Type B pancreatic cell (in vitro differentiated cells): ENCODE data around the gene TMEM97. TPM values are rescaled to one million over a fixed set of nuclear protein-coding genes. Genes with fewer than 3 reads are reported as not detected.

ENCODE experiments used
- DNase-seq: peaks from one replicate; pipeline ENCODE4 v3.0.0; 2021; ENCODE audit warnings: mixed read lengths; ENCODE audit not compliant: unreplicated experiment; ENCODE audit errors: extremely low spot score
- H3K27ac Mint-ChIP-seq: 2 replicates; pipeline ENCODE4 v1.8.0; 2021; ENCODE audit warnings: mild to moderate bottlenecking, mixed read lengths
- H3K27me3 Mint-ChIP-seq: 2 replicates; pipeline ENCODE4 v1.8.0; 2021; ENCODE audit warnings: mixed read lengths
- H3K36me3 Mint-ChIP-seq: 2 replicates; pipeline ENCODE4 v1.8.0; 2021; ENCODE audit warnings: mixed read lengths
- H3K4me1 Mint-ChIP-seq: one replicate; pipeline ENCODE4 v1.8.0; 2021; ENCODE audit warnings: mixed read lengths; ENCODE audit not compliant: unreplicated experiment
- H3K4me3 Mint-ChIP-seq: 2 replicates; pipeline ENCODE4 v1.8.0; 2021; ENCODE audit warnings: mild to moderate bottlenecking, mixed read lengths
- H3K9me3 Mint-ChIP-seq: 2 replicates; pipeline ENCODE4 v1.8.0; 2021; ENCODE audit warnings: mixed read lengths
- total RNA-seq: library from RNA; stranded (reverse); gene quantifications from 2 replicates; pipeline ENCODE4 v1.2.1, GENCODE V29; 2021; ENCODE audit warnings: low replicate concordance
- TF ChIP-seq, protein P1 (sequence below): fragments of 200-600 bp; sonication (generic); conservative IDR thresholded peaks from 2 replicates; pipeline ENCODE4 v1.5.0; 2021; ENCODE audit warnings: antibody characterized with exemption, mild to moderate bottlenecking

TMEM97 gene
- total RNA-seq, 1 donor from 2014 or later = 99.9 TPM

DNA sequence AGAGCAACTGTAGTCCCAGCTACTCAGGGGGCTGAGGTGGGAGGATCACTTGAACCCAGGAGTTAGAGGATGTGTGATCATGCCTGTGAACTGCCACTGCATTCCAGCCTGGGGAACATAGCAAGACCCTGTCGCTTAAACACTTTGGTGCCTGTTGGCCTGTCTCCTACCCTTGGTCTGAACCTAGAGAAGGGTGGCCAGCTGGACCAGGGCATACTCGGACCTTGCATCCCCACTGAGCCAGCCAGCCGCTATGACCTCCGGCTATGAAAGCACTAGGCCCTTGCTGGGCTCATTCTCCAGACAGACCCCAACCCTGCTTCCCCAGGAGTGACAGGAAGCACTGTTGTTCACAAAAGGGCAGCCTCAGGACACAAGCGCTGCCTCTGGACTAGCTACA lies 11.7 kb downstream of the TMEM97 start:
- Mint-ChIP-seq H3K27ac (no peak overlapping the region), H3K27me3 (no peaks in the 10 kb centered on the region), H3K4me1 (peaks cover 23% of the 10 kb centered on the region), H3K36me3 (peaks cover 14% of the 10 kb centered on the region), H3K9me3 (no peaks in the 10 kb centered on the region), H3K4me3 (no peak overlapping the region)
- DNase-seq = no peak
- TF ChIP-seq, protein P1, sequence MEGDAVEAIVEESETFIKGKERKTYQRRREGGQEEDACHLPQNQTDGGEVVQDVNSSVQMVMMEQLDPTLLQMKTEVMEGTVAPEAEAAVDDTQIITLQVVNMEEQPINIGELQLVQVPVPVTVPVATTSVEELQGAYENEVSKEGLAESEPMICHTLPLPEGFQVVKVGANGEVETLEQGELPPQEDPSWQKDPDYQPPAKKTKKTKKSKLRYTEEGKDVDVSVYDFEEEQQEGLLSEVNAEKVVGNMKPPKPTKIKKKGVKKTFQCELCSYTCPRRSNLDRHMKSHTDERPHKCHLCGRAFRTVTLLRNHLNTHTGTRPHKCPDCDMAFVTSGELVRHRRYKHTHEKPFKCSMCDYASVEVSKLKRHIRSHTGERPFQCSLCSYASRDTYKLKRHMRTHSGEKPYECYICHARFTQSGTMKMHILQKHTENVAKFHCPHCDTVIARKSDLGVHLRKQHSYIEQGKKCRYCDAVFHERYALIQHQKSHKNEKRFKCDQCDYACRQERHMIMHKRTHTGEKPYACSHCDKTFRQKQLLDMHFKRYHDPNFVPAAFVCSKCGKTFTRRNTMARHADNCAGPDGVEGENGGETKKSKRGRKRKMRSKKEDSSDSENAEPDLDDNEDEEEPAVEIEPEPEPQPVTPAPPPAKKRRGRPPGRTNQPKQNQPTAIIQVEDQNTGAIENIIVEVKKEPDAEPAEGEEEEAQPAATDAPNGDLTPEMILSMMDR = no peak

DNA sequence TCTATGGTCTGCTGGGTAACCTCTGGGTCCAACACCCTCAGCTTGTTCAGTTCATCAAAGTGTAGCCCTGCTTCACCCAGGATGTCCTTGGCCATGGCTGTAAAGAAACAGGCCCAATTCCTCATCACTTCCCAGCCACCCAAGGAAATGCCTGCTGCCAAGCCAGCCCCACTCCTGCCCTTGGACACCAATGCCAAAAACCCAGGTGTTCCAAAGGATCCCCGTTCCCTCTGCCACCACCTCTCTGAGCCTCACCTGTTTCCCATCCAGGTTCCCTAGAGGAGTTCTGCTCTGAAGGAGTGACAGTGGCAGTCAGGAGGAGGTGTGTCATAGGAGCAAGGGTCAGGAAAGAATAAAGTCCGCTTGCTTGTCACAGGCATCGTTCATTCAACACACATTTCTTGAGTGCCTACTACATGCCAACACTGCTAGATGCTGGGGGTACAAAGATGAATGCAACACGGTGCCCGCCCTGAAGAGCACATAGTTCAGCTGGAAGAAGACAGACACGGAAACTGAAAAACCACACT lies 13.0 kb downstream of the TMEM97 start:
- H3K27me3 Mint-ChIP-seq = no peaks in the 10 kb centered on the region
- peaks cover 18% of the 10 kb centered on the region for H3K4me1 Mint-ChIP-seq
- peaks cover 6% of the 10 kb centered on the region for H3K36me3 Mint-ChIP-seq
- peak overlapping the region; percentile 10 for H3K4me3 Mint-ChIP-seq
- DNase-seq = no peak
- TF ChIP-seq, protein P1 = no peak
- peak overlapping the region; percentile 14 for H3K27ac Mint-ChIP-seq
- H3K9me3 Mint-ChIP-seq = no peaks in the 10 kb centered on the region

DNA sequence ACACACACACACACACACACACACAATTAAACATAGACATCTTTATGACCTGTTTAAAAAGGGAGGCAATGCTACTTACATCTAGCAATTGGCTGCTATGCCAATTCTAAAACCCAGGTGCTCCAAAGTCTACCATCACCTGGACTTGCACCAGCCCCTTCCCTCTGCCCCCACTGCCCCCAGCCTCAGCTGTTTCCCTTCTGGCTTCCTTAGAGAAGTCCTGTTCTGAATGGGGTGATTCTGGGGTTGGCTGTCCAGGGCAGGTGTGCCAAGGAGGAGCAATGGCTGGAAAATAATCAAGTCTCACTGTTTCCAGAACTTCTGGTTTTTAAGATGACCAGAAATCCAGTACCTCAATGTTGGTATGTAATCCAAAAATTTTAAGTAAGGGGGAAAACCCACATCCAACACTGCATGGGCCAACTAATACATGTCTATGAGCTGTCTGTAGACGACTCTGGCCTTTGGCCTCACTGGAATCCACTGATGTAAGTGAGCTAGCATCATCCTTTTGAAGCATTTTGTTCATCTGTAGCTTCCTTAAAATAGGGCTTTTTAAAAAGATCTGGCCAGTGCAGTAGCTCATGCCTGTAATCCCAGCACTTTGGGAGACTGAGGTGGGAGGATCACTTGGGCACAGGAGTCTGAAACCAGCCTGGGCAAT lies 14.2 kb downstream of the TMEM97 start:
- H3K27me3 Mint-ChIP-seq = no peaks in the 10 kb centered on the region
- no peaks in the 10 kb centered on the region for H3K9me3 Mint-ChIP-seq
- peak overlapping the region; percentile 97 for H3K4me3 Mint-ChIP-seq
- H3K27ac Mint-ChIP-seq = peak overlapping the region; percentile 97
- H3K4me1 Mint-ChIP-seq = peaks cover 20% of the 10 kb centered on the region
- TF ChIP-seq, protein P1 = no peak
- H3K36me3 Mint-ChIP-seq = no peaks in the 10 kb centered on the region
- DNase-seq = no peak

DNA sequence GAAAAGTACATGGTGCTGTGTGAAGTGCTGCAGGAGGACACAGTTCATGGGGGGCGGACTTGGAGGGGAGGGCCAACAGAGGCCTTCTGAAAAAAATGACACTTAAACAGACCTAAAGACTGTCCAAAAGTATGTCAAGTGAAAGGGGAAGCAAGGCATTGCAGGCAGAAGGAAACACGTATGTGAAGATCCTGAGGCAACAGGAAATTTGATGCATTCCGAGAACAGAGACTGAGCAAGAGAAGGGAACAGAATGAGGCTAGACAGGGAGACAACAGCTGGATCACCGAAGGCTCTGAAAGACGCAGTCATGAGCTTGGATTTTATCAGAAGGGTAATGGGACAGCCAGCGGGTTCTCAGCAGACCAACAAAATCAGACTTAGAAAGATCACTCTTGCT lies 15.2 kb downstream of the TMEM97 start:
- H3K9me3 Mint-ChIP-seq = no peaks in the 10 kb centered on the region

DNA sequence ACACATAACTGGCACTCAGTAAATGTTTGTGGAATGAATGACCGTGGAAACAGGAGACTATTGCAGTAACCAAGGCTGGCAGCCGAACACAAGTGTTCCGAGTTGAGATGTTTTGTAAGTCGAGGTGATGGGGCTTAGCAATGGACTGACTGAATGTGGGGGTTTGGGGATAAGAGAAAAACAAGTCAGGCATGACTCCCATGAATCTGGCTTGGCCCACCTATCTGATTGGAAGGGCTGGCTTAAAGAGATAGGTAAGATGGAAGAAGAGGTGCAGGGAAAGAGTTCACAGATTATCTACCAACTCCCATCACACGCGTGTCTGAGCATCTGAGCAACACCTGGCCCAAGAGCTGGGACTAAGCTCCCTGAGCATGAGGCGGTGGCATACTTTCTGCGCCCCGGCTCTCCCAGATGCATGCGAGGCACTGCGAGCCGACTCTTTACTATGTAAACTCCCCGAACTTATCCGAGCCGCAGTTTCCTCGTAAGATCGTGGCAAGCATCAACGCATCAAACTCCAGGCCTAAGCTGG lies 15.7 kb downstream of the TMEM97 start:
- DNase-seq = no peak
- TF ChIP-seq, protein P1 = no peak
- Mint-ChIP-seq H3K4me1 (peaks cover 20% of the 10 kb centered on the region), H3K4me3 (peak overlapping the region; percentile 97), H3K27me3 (no peaks in the 10 kb centered on the region), H3K27ac (peak overlapping the region; percentile 97), H3K9me3 (no peaks in the 10 kb centered on the region), H3K36me3 (no peaks in the 10 kb centered on the region)

More for the DNA sequence above, 15.2 kb downstream of the TMEM97 start:
- TF ChIP-seq, protein P1 = no peak
- DNase-seq = no peak
- H3K27me3 Mint-ChIP-seq = no peaks in the 10 kb centered on the region
- peak overlapping the region; percentile 97 for H3K4me3 Mint-ChIP-seq
- H3K36me3 Mint-ChIP-seq = no peaks in the 10 kb centered on the region
- peak overlapping the region; percentile 97 for H3K27ac Mint-ChIP-seq
- H3K4me1 Mint-ChIP-seq = peaks cover 20% of the 10 kb centered on the region
